T-cell (primary cell): ENCODE measurements around the gene TLE2. TPM values are rescaled to one million over a fixed set of nuclear protein-coding genes. Genes with fewer than 3 reads are reported as not detected.

Experiments
- ATAC-seq, 4 experiments: fragments of 200-7000 bp in 3 of 4; fragments of 150-1000 bp in 1 of 4; cut with Tn5 transposase; replicated peaks in 1 of 4; 1 replicate in 3 of 4; 2 replicates in 1 of 4; pipeline ENCODE4 v1.10.0; 2021; ENCODE audit warnings: moderate library complexity in 3 of 4, mild to moderate bottlenecking in 2 of 4, moderate number of reproducible peaks in 1 of 4
- CTCF ChIA-PET, 2 donors: fragments of 300-600 bp; sonication (Branson Sonifier 250); formaldehyde crosslinking; loops; one replicate each; lab custom pipeline; 2022; ENCODE audit warnings: antibody characterized with exemption in 2 of 2; lab: Charles Lee
- POLR2A ChIA-PET, 2 donors: fragments of 300-600 bp; sonication (Branson Sonifier 250); formaldehyde crosslinking; loops; one replicate each; lab custom pipeline; 2022; ENCODE audit warnings: antibody characterized with exemption in 2 of 2; lab: Charles Lee
- DNase-seq, 35 experiments: peaks; one replicate each; pipeline versions ENCODE4 v3.0.0 to v3.0.0-alpha.2; 2013 to 2023
- H3K27ac ChIP-seq: one replicate; pipeline ENCODE4 v1.5.1; 2013; ENCODE audit warnings: low read length
- H3K27me3 ChIP-seq, 2 experiments: replicated peaks in 1 of 2; 1 replicate in 1 of 2; 2 replicates in 1 of 2; pipeline versions ENCODE4 v1.6.1 to v1.7.0; 2013; ENCODE audit warnings: low read length in 1 of 2, mixed read lengths in 1 of 2; ENCODE audit not compliant: control insufficient read depth in 2 of 2, insufficient read depth in 2 of 2; ENCODE audit errors: extremely low read depth in 1 of 2
- H3K36me3 ChIP-seq, 2 donors: 1 replicate in 1 of 2; 2 replicates in 1 of 2; pipeline versions ENCODE4 v1.6.1 to v1.7.0; 2013; ENCODE audit warnings: low read length in 1 of 2; ENCODE audit not compliant: control insufficient read depth in 2 of 2, insufficient read depth in 1 of 2; ENCODE audit errors: extremely low read depth in 1 of 2
- H3K4me1 ChIP-seq, 2 experiments: 1 replicate in 1 of 2; 2 replicates in 1 of 2; pipeline versions ENCODE4 v1.6.1 to v1.7.0; 2013; ENCODE audit warnings: low read length in 2 of 2, mixed read lengths in 1 of 2; ENCODE audit not compliant: insufficient read depth in 2 of 2, control insufficient read depth in 1 of 2; ENCODE audit errors: extremely low read depth in 1 of 2
- H3K4me3 ChIP-seq, 2 donors: 1 replicate in 1 of 2; 2 replicates in 1 of 2; pipeline versions ENCODE4 v1.5.1 to v1.7.0; 2013; ENCODE audit warnings: mild to moderate bottlenecking in 2 of 2, low read length in 1 of 2, moderate library complexity in 1 of 2; ENCODE audit not compliant: control insufficient read depth in 1 of 2; ENCODE audit errors: extremely low read depth in 1 of 2
- H3K9me3 ChIP-seq: 2 replicates; pipeline ENCODE4 v1.7.0; 2013
- H3K27ac Mint-ChIP-seq, 2 donors: one replicate each; pipeline ENCODE4 v1.8.0; 2020 to 2021; ENCODE audit warnings: mild to moderate bottlenecking in 2 of 2, mixed read lengths in 2 of 2
- H3K27me3 Mint-ChIP-seq, 2 donors: one replicate each; pipeline ENCODE4 v1.8.0; 2021 to 2022; ENCODE audit warnings: mixed read lengths in 2 of 2
- H3K36me3 Mint-ChIP-seq: one replicate; pipeline ENCODE4 v1.8.0; 2021; ENCODE audit warnings: mixed read lengths
- H3K4me1 Mint-ChIP-seq, 3 donors: one replicate each; pipeline ENCODE4 v1.8.0; 2020 to 2022; ENCODE audit warnings: mixed read lengths in 3 of 3, mild to moderate bottlenecking in 1 of 3
- H3K4me3 Mint-ChIP-seq, 3 donors: one replicate each; pipeline ENCODE4 v1.8.0; 2020 to 2022; ENCODE audit warnings: mild to moderate bottlenecking in 3 of 3, mixed read lengths in 3 of 3, moderate library complexity in 3 of 3
- H3K9me3 Mint-ChIP-seq, 3 donors: one replicate each; pipeline ENCODE4 v1.8.0; 2020 to 2022; ENCODE audit warnings: mixed read lengths in 3 of 3
- WGBS: methylation state at CpG from one replicate; pipeline ENCODE4 v1.1.5; 2013; ENCODE audit warnings: missing lambda C conversion rate; ENCODE audit not compliant: insufficient coverage; 5-methylcytosine and 5-hydroxymethylcytosine counted together
- total RNA-seq, 35 experiments: library from RNA in 6 of 35; stranded (reverse) in 6 of 35; fragments of 120-200 nt in 1 of 35; gene quantifications; one replicate each; pipeline versions ENCODE4 v1.2.1 to v1.2.4 and lab custom pipeline; 2013 to 2026

Gene TLE2
- total RNA-seq, 5 donors from 2014 or later (not counting 1 experiment from before 2014, with no cell fraction given), result 16.7 to 29.7 (median 21.5) TPM

DNA sequence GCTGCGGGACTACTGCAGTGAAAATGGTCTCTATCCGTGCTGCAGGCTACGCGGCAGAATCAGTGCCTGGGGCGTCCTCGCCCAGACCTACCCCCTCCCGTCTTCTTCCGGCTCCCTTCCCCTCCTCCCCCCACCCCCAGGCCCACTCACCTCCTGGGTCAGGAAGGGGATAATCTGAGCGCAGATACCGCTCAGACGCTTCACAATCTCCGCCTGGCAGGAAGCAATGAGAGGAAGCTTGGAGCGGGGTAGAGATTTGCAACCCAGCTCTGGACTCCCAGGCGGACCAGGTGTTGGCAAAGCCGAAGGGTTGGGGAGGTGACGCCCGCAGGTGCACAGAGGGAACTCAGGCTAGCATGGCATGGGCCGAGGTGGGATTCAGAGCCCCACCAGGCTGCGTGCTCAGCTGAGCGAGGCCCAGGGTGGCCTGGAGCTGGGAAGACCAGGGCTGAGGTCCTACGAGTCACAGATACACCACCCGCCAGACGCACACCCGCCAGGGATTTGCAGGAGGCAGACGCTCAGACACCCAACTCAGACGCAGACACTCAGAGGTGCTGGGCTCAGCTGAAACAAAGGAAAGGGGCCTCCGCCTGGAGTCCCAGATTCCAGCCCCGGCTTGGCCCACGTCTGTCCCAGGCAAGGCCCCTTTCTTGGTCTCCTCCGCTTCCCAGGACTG, 4.1 kb downstream of the TLE2 start:
- Mint-ChIP-seq H3K4me3 (peak overlapping the region; percentile 34 to 69 (median 45)), H3K9me3 (no peaks in the 10 kb centered on the region), H3K27me3 (peaks cover 0 to 8% of the 10 kb centered on the region in 2 donors), H3K36me3 (peaks cover 3% of the 10 kb centered on the region), H3K27ac (peak overlapping the region in 1 of 2 donors; percentile 6), H3K4me1 (peaks cover 29 to 32% (median 29%) of the 10 kb centered on the region in 3 donors)
- ATAC-seq (peak; percentile 41 to 55 (median 46)), DNase-seq (peak in 4 of 35 experiments; percentile 14 to 29 (median 22))
- WGBS, result 48% methylated on average over 23 of the region's 30 CpGs
- H3K36me3 ChIP-seq, result no peaks in the 10 kb centered on the region
- no peaks in the 10 kb centered on the region for H3K9me3 ChIP-seq
- POLR2A ChIA-PET, result no interaction called here
- H3K27ac ChIP-seq, result no peak overlapping the region
- peaks cover 0 to 27% of the 10 kb centered on the region in 2 experiments for H3K27me3 ChIP-seq
- CTCF ChIA-PET, result interaction anchor here in 1 of 2 donors (0.6 kb wide), 1 partner anchor 44 kb away, joined by 7 read pairs; no protein-coding TSS in a partner anchor
- H3K4me1 ChIP-seq, result peaks cover 15 to 38% of the 10 kb centered on the region in 2 experiments
- peak overlapping the region in 1 of 2 donors; percentile 35 for H3K4me3 ChIP-seq

DNA sequence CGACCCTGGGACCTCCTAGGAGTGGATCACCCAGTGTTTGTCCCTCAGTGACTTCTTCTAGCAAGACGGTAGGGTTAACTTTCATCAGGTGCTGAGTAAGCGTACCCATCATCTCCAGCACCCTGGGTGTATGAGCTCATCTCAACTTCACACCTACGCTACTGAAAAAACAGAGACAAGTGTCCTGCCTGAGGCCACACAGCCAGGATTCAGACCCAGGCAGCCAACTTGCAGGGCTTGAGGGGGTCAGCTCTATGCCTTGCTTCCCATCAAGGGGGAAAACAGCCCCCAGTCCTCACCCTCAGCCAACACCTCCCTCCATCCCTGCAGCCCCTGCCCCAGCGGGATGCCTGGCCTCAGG, 4.6 kb downstream of the TLE2 start:
- H3K4me1 Mint-ChIP-seq, result peaks cover 25 to 27% (median 25%) of the 10 kb centered on the region in 3 donors
- CTCF ChIA-PET, result interaction anchor here (0.6 to 0.7 kb wide), 2 partner anchors 58 to 73 kb away, joined by 5 to 7 read pairs; no protein-coding TSS in a partner anchor
- ATAC-seq, result no peak

DNA sequence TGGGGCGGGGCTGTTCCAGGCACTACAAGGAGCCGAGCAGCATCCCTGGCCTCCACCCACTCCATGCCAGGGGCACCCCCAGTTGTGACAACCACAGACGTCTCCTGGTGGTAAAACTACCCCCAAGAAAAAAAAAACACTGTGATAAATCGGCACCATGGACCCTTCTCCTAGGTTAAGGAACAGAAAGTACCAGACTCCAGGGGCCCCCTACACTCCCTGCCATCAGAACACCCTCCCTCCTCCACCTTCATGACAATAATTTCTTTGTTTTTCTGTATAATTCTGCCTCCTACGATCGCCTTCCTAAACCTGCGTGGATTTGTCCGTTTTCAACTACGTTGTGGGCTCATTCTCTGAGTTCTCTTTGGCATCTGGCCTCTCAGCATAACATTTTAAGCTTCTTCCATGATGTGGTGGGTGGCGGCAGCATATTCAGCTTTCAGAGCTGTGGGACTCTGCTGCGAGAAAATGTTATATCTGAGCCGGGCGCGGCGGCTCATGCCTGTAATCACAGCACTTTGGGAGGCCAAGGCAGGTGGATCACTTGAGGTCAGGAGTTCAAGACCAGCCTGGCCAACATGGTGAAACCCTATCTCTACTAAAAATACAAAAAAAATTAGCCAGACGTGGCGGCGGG, 8.6 kb downstream of the TLE2 start:
- Mint-ChIP-seq H3K36me3 (peaks cover 6% of the 10 kb centered on the region), H3K9me3 (no peaks in the 10 kb centered on the region), H3K27ac (no peak overlapping the region), H3K27me3 (peaks cover 0 to 4% of the 10 kb centered on the region in 2 donors), H3K4me3 (no peak overlapping the region), H3K4me1 (peaks cover 12 to 18% (median 13%) of the 10 kb centered on the region in 3 donors)
- Histone ChIP-seq H3K27me3 (peaks cover 0 to 6% of the 10 kb centered on the region in 2 experiments), H3K9me3 (no peaks in the 10 kb centered on the region), H3K4me1 (peaks cover 9 to 15% of the 10 kb centered on the region in 2 experiments), H3K36me3 (no peaks in the 10 kb centered on the region), H3K4me3 (no peak overlapping the region), H3K27ac (no peak overlapping the region)
- ATAC-seq (no peak), DNase-seq (no peak)
- POLR2A ChIA-PET, result interaction anchor here in 1 of 2 donors (0.6 kb wide), 1 partner anchor 135 kb away, joined by 6 read pairs; no protein-coding TSS in a partner anchor
- WGBS, result 89% methylated on average over 11 of the region's 18 CpGs
- CTCF ChIA-PET, result no interaction called here

More for the DNA sequence above, 4.6 kb downstream of the TLE2 start:
- H3K9me3 ChIP-seq, result no peaks in the 10 kb centered on the region
- no peaks in the 10 kb centered on the region for H3K36me3 ChIP-seq
- no peak for DNase-seq
- Mint-ChIP-seq H3K27ac (peak overlapping the region in 1 of 2 donors; percentile 6), H3K27me3 (peaks cover 0 to 8% of the 10 kb centered on the region in 2 donors), H3K4me3 (peak overlapping the region; percentile 34 to 69 (median 45)), H3K9me3 (no peaks in the 10 kb centered on the region), H3K36me3 (peaks cover 6% of the 10 kb centered on the region)
- H3K27ac ChIP-seq, result no peak overlapping the region
- 42% methylated on average over 2 of the region's 5 CpGs for WGBS
- POLR2A ChIA-PET, result no interaction called here
- peaks cover 0 to 23% of the 10 kb centered on the region in 2 experiments for H3K27me3 ChIP-seq
- peaks cover 12 to 33% of the 10 kb centered on the region in 2 experiments for H3K4me1 ChIP-seq
- peak overlapping the region in 1 of 2 donors; percentile 25 for H3K4me3 ChIP-seq

DNA sequence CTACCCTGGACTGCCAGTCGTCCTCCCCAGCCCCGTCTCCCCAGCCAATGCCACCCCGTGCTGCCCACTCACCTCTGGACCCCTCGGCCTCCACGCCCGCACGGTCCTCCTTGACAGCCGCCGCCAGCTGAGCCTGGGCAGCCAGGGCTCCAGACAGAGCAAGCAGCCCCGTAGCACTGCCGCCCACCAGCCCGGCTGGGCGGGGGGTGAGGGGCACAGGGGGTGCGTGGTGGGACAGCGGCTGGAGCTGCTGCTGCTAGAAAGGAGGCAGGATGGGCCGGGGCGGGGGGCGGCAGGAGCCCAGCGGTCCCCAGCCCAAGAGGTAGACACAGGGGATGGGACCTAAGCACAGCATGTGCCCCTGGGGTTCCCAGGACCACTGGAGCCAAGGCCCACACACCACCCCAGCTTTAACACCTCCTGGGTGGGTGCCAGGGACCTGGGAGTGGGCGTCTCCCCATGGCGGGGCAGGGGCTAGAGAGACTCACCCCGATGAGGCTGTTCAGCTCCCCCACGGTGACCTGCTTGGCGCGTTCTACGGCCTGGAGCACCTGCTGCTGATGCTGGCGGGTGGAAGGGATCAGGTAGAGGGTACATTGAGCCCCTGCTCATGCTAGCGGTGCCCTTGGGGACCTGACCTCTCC, 9.7 kb downstream of the TLE2 start:
- no peak overlapping the region for H3K4me3 Mint-ChIP-seq
- H3K4me3 ChIP-seq, result no peak overlapping the region

DNA sequence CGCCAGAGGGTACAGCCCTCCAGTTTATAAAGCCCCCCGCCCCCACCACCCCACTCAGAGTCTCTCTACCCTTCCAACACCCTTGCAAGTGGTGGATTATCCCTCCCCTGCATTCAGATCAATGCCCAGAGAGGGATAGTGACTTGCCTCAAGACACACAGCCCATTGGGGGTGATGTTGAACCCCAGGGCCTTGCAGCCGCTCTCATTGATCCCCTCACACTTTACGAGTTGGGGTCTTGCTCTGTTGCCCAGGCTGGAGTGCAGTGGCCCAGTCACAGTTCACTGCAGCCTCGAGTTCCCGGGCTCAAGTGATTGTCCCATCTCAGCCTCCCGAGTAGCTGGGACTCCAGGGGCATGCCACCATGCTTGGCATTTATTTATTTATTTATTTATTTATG, 11.2 kb downstream of the TLE2 start:
- H3K4me3 ChIP-seq, result no peak overlapping the region
- Mint-ChIP-seq H3K9me3 (no peaks in the 10 kb centered on the region), H3K4me1 (peaks cover 0 to 5% (median 0%) of the 10 kb centered on the region in 3 donors), H3K27me3 (no peaks in the 10 kb centered on the region), H3K36me3 (peaks cover 5% of the 10 kb centered on the region), H3K4me3 (no peak overlapping the region), H3K27ac (no peak overlapping the region)
- CTCF ChIA-PET, result interaction anchor here in 1 of 2 donors (0.6 kb wide), 1 partner anchor 191 kb away, joined by 7 read pairs; no protein-coding TSS in a partner anchor
- peaks cover 0 to 3% of the 10 kb centered on the region in 2 donors for H3K36me3 ChIP-seq
- no peaks in the 10 kb centered on the region for H3K4me1 ChIP-seq
- WGBS, result 93% methylated on average over 2 of the region's 7 CpGs
- ATAC-seq (no peak), DNase-seq (no peak)
- POLR2A ChIA-PET, result no interaction called here
- no peaks in the 10 kb centered on the region for H3K9me3 ChIP-seq
- no peak overlapping the region for H3K27ac ChIP-seq
- no peaks in the 10 kb centered on the region for H3K27me3 ChIP-seq

More for the DNA sequence above, 9.7 kb downstream of the TLE2 start:
- Mint-ChIP-seq H3K27ac (no peak overlapping the region), H3K9me3 (no peaks in the 10 kb centered on the region), H3K4me1 (peaks cover 2 to 11% (median 2%) of the 10 kb centered on the region in 3 donors), H3K36me3 (peaks cover 9% of the 10 kb centered on the region), H3K27me3 (no peaks in the 10 kb centered on the region)
- ATAC-seq (no peak), DNase-seq (no peak)
- no peaks in the 10 kb centered on the region for H3K9me3 ChIP-seq
- ChIA-PET POLR2A (interaction anchor here in 1 of 2 donors (0.5 kb wide), 1 partner anchor 19 kb away, joined by 9 read pairs; no protein-coding TSS in a partner anchor), CTCF (no interaction called here)
- peaks cover 2 to 4% of the 10 kb centered on the region in 2 experiments for H3K4me1 ChIP-seq
- WGBS, result 85% methylated on average over 11 of the region's 28 CpGs
- H3K27me3 ChIP-seq, result no peaks in the 10 kb centered on the region
- no peak overlapping the region for H3K27ac ChIP-seq
- H3K36me3 ChIP-seq, result no peaks in the 10 kb centered on the region
